ENCODE data around the gene HSD17B12. TPM values are rescaled to one million over a fixed set of nuclear protein-coding genes. Genes with fewer than 3 reads are reported as not detected.

Gene HSD17B12
- total RNA-seq, 1 donor from 2014 or later = 88.0 TPM

GRCh38 chr11:43785318-43785717 lies 104.8 kb downstream of the HSD17B12 start:
- intact Hi-C loops (cut with DNase I) = no loop called here
- no peak for DNase-seq (ENCODE audit: low spot score)

GRCh38 chr11:43786016-43786415 lies 105.5 kb downstream of the HSD17B12 start:
- no peak for DNase-seq (ENCODE audit: low spot score)
- intact Hi-C loops (cut with DNase I) = no loop called here

DNA sequence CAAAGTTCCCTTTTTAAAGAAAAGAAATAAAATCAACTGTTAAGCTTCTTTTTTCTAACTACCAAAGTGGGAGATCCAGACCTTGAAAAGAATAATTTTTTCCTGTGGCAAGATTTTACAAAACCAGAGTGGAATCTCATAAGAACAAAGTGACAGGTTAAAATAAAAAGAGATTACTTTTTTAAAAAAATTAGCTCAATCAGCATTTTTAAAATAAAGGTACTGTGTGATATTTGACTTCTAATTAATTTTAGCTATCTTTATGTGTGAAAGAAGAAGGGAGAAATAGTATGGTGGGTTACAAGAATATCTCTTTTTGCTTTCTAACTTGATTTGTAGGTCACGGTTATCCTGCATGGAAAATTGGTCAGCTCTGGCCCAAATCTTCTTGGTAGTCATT lies 107.3 kb downstream of the HSD17B12 start:
- intact Hi-C loops (cut with DNase I) = no loop called here
- DNase-seq (ENCODE audit: low spot score) = no peak

DNA sequence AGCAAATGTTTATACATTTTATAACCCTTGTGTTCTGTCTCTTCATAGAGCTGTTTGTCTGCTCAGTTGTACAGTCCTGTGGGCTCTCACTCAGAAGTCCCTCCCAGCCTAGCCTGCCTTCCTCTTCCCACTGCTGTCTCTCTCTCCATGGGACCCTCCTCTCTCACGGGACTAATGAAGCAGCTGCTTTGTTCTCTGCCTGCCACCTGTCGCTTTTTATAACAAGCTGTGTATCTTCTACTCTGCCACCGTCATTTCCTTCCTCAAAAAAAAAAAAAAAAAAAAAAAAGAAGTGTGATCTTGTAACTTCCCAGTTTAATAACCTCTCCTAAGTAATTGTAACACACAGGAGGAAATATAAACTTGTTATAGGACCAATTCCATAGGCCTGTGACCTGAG lies 107.9 kb downstream of the HSD17B12 start:
- intact Hi-C loops (cut with DNase I) = no loop called here
- no peak for DNase-seq (ENCODE audit: low spot score)

- intact Hi-C loops (cut with DNase I) = no loop called here
- no peak for DNase-seq (ENCODE audit: low spot score)
These were observed 109.3 kb downstream of the HSD17B12 start for GRCh38 chr11:43789700-43790443.

- intact Hi-C loops (cut with DNase I) = no loop called here
- no peak for DNase-seq (ENCODE audit: low spot score)
These were observed 109.9 kb downstream of the HSD17B12 start for GRCh38 chr11:43790444-43790794.

DNA sequence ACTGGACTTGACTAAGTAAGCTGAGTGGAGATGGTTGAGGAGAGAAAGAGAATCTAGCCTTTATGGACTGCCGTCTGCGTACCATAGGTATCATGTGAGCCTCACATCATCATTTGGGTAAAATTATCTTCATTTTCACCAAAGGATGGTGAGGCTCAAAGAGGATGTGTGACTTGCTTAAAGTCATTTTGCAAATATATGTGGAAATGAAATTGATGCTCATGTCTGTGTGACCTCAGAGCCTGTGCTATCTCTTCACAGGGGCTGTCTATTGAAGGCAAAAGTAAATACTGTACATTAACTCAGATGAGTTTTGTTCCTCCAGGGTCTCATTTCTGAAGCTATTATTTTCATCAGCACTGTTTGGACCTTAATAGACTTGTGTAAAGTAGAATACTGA lies 116.8 kb downstream of the HSD17B12 start:
- intact Hi-C loops (cut with DNase I) = no loop called here
- no peak for DNase-seq (ENCODE audit: low spot score)

DNA sequence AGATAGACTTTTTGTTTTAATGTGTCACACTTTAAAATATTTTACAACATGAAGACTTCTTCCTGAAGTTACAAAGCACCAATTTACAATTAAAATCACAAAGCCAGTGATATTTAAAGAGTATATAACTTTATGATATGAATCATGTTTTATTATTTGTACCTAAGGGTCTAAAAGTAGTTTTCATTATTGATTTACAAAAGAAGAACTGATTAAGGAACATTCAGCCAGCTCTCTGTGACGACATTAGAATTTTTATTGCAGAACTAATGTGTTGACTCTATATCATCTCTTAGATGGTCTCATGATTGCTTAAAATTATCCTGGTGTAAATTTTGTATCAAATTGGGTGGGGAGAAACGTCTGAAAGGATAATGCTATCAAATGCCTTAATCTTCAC lies 117.3 kb downstream of the HSD17B12 start:
- intact Hi-C loops (cut with DNase I) = no loop called here

DNA sequence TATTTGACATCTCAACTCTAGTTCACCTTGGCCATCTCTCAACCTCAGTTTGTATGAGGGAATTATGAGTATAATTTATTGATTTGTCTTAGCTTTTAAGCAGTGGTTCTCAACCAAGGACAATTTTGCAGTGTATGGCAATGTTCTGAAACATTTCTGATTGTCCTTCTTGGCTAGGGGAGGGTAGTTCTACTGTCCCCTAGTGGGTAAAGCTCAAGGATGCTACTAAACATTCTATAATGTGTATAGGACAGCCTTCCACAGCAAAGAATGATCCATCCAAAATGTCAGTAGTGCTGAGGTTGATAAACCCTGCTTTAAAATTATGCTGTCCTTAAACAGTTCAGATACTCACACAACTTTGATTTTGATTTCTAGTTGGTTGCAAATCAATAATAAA lies 122.0 kb downstream of the HSD17B12 start:
- intact Hi-C loops (cut with DNase I) = loop anchor here (10.0 kb wide), 1 partner anchor 158 kb away; no protein-coding TSS in a partner anchor
- no peak for DNase-seq (ENCODE audit: low spot score)

More for the DNA sequence above, 117.3 kb downstream of the HSD17B12 start:
- no peak for DNase-seq (ENCODE audit: low spot score)

DNA sequence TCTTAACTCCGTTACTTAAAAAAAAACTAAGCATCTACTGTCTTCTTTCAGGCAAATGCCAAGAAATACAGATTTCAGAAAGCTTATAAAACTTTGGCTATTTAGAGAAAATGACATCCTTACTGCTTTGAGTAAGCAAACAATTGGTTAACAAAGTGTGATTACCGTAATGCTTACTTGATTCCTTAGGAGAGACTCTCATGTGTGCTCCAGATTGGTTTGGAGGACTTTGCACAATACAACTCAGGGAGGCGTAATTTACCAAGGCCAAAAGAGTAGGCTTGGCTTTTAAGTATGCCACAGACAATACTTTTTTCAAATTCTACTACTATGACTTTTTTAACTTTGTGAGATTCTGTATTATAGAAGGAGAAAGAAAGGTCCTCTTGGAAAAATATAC lies 123.2 kb downstream of the HSD17B12 start:
- DNase-seq (ENCODE audit: low spot score) = no peak
- intact Hi-C loops (cut with DNase I) = loop anchor here (10.0 kb wide), 1 partner anchor 159 kb away; no protein-coding TSS in a partner anchor

GRCh38 chr11:43806976-43807375 lies 126.4 kb downstream of the HSD17B12 start:
- intact Hi-C loops (cut with DNase I) = loop anchor here (10.0 kb wide), 1 partner anchor 162 kb away; no protein-coding TSS in a partner anchor
- no peak for DNase-seq (ENCODE audit: low spot score)

GRCh38 chr11:43810929-43811596 lies 130.5 kb downstream of the HSD17B12 start:
- no peak for DNase-seq (ENCODE audit: low spot score)
- intact Hi-C loops (cut with DNase I) = no loop called here

DNA sequence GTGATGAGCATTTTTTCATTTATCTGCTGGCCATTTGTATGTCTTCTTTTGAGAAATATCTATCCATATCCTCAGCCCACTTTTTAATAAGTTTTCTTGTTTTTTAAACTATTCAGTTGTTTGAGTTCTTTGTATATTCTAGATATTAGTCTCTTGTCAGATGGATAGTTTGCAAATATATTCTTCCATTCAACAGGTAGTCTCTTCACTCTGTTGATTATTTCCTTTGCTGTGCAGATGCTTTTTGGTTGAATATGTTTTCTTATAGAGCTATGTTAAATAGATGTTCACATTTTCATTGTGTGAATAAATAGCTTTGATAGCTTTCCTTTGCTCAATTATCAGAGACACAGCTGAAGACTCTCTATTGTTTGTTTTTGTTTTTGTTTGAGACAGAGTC lies 131.9 kb downstream of the HSD17B12 start:
- DNase-seq (ENCODE audit: low spot score) = no peak
- intact Hi-C loops (cut with DNase I) = no loop called here

GRCh38 chr11:43818220-43818619 lies 137.7 kb downstream of the HSD17B12 start:
- intact Hi-C loops (cut with DNase I) = no loop called here
- DNase-seq (ENCODE audit: low spot score) = no peak

- intact Hi-C loops (cut with DNase I) = no loop called here
These were observed 139.4 kb downstream of the HSD17B12 start for GRCh38 chr11:43819926-43820325.

DNA sequence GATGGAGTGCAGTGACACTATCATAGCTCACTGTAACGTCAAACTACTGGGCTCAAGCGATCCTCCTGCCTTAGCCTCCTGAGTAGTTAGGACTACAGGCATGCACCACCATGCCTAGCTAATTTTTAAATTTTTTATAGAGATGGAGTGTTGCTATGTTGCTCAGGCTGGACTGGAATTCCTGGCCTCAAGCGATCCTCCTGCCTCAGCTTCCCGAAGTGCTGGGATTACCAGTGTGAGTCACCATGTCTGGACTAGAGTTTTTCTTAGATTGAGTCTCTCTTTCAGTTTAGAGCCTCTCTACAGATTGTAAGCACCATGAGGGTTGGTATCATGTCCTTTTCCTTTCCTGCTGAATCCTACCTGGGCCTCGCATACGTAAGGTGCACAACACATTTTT lies 142.8 kb downstream of the HSD17B12 start:
- intact Hi-C loops (cut with DNase I) = no loop called here

More at GRCh38 chr11:43819926-43820325, 139.4 kb downstream of the HSD17B12 start:
- DNase-seq (ENCODE audit: low spot score) = no peak

DNA sequence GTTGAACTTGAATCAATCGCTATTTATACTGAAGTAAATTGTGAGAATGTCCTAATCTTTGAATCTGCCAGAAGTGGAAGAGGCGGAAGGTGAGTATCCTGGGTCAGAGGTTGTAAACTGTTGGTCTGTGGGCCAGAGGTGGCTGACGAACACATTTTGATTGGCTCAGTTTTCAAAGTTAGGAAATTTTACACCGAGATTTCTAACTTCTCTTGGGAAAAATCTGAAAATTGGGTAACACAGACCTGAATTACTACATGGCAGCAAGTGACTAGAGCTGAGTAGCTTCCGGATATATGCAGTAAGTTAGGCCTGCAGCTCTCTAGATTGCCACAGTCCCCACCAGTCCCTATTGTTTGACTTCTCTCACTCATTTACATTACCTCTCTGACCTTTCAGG lies 143.3 kb downstream of the HSD17B12 start:
- no peak for DNase-seq (ENCODE audit: low spot score)
- intact Hi-C loops (cut with DNase I) = no loop called here

More for the DNA sequence above, 142.8 kb downstream of the HSD17B12 start:
- DNase-seq (ENCODE audit: low spot score) = no peak

DNA sequence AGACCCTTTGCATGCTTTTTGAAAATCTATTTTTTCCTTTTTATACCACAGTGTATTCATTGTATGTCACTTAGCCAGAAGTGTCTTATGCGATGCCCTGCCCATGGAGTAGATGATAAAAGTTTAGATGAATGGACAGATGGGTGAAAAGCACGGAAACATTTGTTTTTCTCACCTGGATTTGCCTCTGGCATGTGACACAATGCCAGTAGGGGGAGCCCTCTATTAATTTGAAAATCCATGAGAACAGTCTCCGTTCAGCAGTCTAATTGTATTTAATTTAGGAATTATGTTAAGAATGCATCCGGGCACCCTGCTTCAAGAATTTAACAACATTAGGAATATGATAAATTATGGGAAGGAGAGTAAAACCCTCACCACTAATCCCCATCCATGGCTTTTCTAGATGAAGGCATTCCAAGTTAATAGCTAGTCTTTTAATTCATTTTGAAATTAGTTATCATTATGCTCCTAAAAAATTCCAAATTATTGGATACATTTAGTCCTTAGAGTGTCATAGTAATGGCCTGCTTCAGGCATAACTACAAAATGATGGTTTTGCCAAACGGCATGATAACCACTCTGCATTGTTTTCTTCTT lies 144.8 kb downstream of the HSD17B12 start:
- intact Hi-C loops (cut with DNase I) = no loop called here
- DNase-seq (ENCODE audit: low spot score) = no peak

- intact Hi-C loops (cut with DNase I) = loop anchor here (10.0 kb wide), 1 partner anchor 256 kb away; no protein-coding TSS in a partner anchor
- DNase-seq (ENCODE audit: low spot score) = no peak
These were observed 150.4 kb downstream of the HSD17B12 start for GRCh38 chr11:43830928-43831440.

GRCh38 chr11:43832536-43832935 lies 152.0 kb downstream of the HSD17B12 start:
- no peak for DNase-seq (ENCODE audit: low spot score)
- intact Hi-C loops (cut with DNase I) = loop anchor here (10.0 kb wide), 1 partner anchor 258 kb away; no protein-coding TSS in a partner anchor

Data from cardiac septum (tissue), 1 donor.